GM12864 (cell line): ENCODE measurements around the gene KIF5C.

Experiments used
- DNase-seq: peaks from one replicate; pipeline ENCODE4 v3.0.0-alpha.2; 2011; ENCODE audit warnings: low read depth
- H3K4me3 ChIP-seq: 2 replicates; pipeline ENCODE4 v1.5.1; 2011; ENCODE audit warnings: mild to moderate bottlenecking, low read depth, low read length, control low read depth
- TF ChIP-seq, protein P1 (sequence below): IDR thresholded peaks from 2 replicates; pipeline ENCODE4 v1.5.1; 2011; ENCODE audit warnings: low read depth, mild to moderate bottlenecking, moderate library complexity, low read length, control low read depth, inconsistent platforms; ENCODE audit errors: missing control alignments

KIF5C gene

DNA sequence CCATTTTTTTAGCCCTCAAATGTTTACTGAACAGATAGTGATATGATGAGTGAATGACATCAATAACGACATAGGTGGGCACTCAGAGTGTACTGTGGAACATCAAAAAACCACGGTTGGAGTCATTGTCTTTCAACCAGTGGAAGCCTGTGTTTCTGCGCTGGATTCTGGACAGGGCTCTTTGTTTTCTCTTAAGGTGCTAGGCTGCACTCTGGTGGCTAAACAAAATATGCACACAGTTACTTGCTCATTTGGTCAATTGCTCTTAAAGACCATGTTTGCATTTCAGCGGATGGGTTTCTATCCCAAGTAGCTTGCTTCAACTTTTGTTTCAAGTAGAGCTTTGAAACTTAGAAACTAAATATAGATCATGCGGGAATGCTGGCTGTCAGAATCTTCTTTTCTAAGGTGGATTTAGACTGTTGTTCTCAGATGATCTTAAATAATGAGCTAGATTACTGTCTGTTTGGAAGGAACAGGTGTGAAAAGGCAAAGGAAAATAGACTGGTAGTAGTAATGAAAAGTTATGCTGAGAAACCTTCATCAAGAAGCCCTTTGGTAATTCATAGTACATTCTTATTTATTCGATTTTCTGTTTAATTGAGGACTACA, 115.0 kb downstream of the KIF5C start:
- H3K4me3 ChIP-seq = no peak overlapping the region
- TF ChIP-seq, protein P1, sequence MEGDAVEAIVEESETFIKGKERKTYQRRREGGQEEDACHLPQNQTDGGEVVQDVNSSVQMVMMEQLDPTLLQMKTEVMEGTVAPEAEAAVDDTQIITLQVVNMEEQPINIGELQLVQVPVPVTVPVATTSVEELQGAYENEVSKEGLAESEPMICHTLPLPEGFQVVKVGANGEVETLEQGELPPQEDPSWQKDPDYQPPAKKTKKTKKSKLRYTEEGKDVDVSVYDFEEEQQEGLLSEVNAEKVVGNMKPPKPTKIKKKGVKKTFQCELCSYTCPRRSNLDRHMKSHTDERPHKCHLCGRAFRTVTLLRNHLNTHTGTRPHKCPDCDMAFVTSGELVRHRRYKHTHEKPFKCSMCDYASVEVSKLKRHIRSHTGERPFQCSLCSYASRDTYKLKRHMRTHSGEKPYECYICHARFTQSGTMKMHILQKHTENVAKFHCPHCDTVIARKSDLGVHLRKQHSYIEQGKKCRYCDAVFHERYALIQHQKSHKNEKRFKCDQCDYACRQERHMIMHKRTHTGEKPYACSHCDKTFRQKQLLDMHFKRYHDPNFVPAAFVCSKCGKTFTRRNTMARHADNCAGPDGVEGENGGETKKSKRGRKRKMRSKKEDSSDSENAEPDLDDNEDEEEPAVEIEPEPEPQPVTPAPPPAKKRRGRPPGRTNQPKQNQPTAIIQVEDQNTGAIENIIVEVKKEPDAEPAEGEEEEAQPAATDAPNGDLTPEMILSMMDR = peak; percentile 70
- peak; percentile 69 for DNase-seq

DNA sequence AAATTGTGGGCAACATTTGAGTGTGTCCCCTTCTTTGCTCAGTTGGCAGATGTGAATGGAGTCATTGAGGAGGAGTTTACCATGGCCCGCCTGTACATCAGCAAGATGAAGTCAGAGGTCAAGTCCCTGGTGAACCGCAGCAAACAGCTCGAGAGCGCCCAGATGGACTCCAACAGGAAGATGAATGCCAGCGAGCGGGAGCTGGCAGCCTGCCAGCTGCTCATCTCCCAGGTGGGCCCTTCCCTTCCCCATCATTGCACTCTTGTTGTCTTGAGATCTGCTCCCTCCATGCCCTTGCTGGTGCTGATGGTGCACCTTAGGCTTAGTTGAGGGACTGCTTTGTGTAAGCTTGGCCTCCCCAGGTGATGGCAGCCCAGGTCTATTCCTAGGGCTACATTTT, 115.9 kb downstream of the KIF5C start:
- H3K4me3 ChIP-seq = no peak overlapping the region
- no peak for DNase-seq
- TF ChIP-seq, protein P1 = no peak

DNA sequence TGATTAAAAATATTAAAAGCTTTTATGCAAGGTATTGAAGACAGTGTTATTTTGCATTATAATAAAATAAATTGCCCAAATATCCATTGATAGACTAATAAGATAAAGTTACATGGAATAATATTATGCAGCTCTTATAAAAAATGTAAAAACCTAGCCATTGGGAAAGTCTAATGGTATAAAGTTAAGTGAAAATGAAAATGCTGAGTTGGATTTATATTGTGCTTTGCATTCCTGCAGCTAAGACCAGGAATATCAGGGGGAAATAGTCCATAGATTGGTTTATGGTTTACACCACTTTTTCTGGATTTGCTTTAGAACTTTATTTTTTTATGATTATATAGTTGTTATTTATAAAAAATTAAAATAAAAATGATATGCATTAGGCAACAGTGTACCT, 117.4 kb downstream of the KIF5C start:
- DNase-seq = no peak
- TF ChIP-seq, protein P1 = no peak
- H3K4me3 ChIP-seq = no peak overlapping the region

DNA sequence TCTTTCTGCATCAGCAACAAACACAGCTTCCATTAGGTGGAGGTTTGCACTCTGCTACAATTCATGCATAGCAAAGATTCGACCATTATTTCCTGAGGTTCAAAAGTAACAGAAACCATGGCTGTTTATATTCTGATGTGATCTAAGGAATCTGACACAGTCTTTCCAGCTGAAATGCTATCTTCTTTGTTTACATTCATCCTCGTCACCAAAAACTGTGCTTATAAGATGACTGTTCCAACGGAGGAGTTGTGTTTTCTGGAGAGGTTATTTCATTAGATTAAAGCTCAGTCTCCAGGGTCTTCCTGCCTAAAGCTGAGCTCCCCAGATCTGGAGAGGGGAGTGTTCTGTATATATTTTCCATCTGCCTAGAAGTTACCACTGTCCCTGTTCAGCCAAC, 118.3 kb downstream of the KIF5C start:
- H3K4me3 ChIP-seq = no peak overlapping the region
- DNase-seq = no peak
- TF ChIP-seq, protein P1 = no peak

DNA sequence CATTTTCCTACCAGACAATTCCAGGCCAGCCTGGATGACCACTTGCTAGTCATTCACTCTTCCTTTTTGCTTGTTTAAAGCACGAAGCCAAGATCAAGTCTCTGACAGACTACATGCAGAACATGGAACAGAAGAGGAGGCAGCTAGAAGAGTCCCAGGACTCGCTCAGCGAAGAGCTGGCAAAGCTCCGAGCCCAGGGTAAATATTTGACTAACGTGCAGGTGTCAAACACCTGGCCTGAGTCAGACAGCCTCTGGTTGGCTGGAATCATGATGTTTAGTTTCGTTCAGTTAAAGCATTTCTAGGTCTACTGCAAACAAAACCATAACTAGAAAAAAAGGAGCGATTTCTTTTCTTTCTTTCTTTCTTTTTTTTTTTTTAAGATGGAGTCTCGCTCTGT, 119.3 kb downstream of the KIF5C start:
- H3K4me3 ChIP-seq = no peak overlapping the region
- no peak for DNase-seq
- TF ChIP-seq, protein P1 = no peak

DNA sequence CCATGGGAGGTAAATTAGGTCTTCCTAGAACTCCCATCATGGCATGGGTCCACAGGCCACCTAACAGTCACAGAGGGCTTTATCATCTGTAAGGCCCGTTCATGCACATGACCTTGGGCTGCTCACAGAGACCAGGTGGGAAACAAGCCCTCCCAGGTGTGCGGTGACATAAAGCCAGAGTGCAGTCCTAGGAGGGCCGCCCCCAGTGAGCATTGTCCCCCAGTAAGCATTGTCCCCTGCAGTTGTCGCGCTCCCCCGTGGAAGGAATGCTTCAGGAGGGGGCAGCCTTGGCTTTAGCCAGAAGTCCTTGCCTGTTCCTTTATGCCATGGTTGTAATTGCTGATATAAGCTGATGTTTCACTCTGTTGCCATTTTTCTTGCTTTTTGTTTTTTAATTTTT, 121.8 kb downstream of the KIF5C start:
- no peak overlapping the region for H3K4me3 ChIP-seq
- TF ChIP-seq, protein P1 = no peak
- no peak for DNase-seq

DNA sequence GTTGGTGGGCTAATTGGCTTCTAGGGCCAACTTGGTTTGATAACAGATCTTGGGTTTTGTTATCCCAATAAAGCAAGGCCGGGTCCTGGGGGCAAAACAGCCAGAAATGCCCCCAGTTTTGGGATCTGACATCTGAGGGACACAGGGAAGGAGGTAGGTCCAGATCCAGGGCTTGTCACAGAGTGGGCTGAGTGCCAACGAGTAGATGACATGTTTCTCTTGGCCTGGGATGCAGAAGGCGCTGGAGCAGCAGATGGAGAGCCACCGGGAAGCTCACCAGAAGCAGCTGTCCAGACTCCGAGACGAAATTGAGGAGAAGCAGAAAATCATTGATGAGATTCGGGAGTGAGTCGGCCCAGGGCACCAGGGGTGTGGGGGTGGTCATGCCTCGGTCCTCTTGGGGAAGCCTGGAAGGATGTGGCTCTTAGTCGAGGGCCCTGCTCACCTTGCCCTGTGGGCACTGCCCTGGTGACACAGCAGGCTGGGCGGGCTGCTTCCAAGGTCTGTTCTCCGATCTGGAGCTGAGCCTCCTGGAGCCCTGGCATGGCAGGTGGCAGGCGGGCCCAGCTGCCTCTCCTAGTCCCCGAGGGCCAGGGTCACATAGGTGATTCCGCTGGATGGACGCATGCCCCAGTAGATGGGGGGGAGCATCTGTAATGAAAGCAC, 123.3 kb downstream of the KIF5C start:
- H3K4me3 ChIP-seq = no peak overlapping the region
- DNase-seq = no peak
- TF ChIP-seq, protein P1 = no peak
